ENCODE measurements around the gene WIPF3. TPM values are rescaled to one million over a fixed set of nuclear protein-coding genes. Genes with fewer than 3 reads are reported as not detected.
"Not testable (repeated sequence)": the region's sequence is repeated elsewhere in the genome, so short reads cannot be mapped to it uniquely, and the experiment has no call there.

Gene WIPF3
- total RNA-seq, 1 donor from 2014 or later: 4.7 TPM

DNA sequence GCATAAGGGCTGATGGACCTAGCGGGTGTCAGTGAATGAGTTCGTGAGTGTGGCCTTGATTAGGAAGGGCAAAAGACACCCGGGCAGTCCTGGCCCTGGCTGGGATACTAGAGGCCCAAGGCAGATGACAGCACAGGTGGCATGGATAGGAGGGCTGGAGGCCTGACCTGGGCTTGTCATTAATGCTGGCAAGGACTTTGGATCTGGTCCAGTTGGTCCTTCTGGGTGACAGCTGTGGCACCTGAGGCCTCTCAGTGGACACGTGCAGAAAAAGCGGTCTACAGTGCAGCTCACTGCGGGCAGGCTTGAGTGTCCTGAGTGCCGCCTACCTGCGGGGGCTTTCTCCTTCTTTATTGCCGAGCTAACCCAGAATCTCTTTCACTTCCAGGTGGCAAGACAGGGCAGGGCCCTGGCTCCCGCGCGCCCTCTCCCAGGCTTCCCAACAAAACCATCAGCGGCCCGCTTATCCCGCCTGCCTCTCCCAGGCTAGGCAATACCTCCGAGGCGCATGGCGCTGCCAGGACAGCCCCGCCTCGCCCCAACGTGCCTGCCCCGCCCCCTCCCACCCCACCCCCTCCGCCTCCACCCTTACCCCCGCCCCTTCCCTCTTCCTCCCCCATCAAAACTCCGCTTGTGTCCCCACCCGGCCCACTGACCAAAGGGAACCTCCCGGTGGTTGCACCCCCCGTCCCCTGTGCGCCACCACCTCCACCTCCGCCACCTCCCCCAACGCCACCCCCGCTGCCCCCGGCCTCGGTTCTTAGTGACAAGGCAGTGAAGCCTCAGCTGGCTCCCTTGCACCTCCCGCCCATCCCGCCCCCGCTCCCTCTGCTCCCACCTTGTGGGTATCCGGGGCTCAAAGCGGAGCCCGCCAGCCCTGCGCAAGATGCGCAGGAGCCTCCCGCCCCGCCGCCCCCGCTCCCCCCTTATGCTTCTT is 77.4 kb downstream of the WIPF3 start:
- Histone ChIP-seq H3K9ac (ENCODE audit: low read depth in 1 of 3, low read length in 3 of 3) (no peak overlapping the region), H3K4me1 (ENCODE audit: control insufficient read depth in 3 of 3, insufficient read depth in 3 of 3, low read length in 3 of 3) (peaks cover 0 to 4% (median 0%) of the 10 kb centered on the region in 3 donors), H3K27ac (ENCODE audit: low read depth, low read length) (no peak overlapping the region), H3K9me3 (ENCODE audit: control insufficient read depth in 3 of 3, low read length in 3 of 3) (no peaks in the 10 kb centered on the region), H3K36me3 (ENCODE audit: control insufficient read depth in 3 of 3, insufficient read depth in 3 of 3, low read length in 3 of 3) (peaks cover 0 to 15% (median 5%) of the 10 kb centered on the region in 3 donors), H3K4me3 (ENCODE audit: low read length in 3 of 3) (no peak overlapping the region), H3K27me3 (ENCODE audit: control insufficient read depth in 3 of 3, insufficient read depth in 3 of 3, low read length in 3 of 3) (no peaks in the 10 kb centered on the region)

- H3K27me3 ChIP-seq (ENCODE audit: control insufficient read depth in 3 of 3, insufficient read depth in 3 of 3, low read length in 3 of 3): no peaks in the 10 kb centered on the region
Measured at GRCh38 chr7:29884399-29885272, 78.3 kb downstream of the WIPF3 start.

GRCh38 chr7:29885626-29886025 is 79.3 kb downstream of the WIPF3 start:
- H3K9me3 ChIP-seq (ENCODE audit: control insufficient read depth in 3 of 3, low read length in 3 of 3): no peaks in the 10 kb centered on the region
- H3K36me3 ChIP-seq (ENCODE audit: control insufficient read depth in 3 of 3, insufficient read depth in 3 of 3, low read length in 3 of 3): peaks cover 4 to 24% (median 10%) of the 10 kb centered on the region in 3 donors
- no peak overlapping the region for H3K9ac ChIP-seq (ENCODE audit: low read depth in 1 of 3, low read length in 3 of 3)
- peaks cover 0 to 4% (median 0%) of the 10 kb centered on the region in 3 donors for H3K4me1 ChIP-seq (ENCODE audit: control insufficient read depth in 3 of 3, insufficient read depth in 3 of 3, low read length in 3 of 3)
- no peaks in the 10 kb centered on the region for H3K27me3 ChIP-seq (ENCODE audit: control insufficient read depth in 3 of 3, insufficient read depth in 3 of 3, low read length in 3 of 3)
- no peak overlapping the region for H3K4me3 ChIP-seq (ENCODE audit: low read length in 3 of 3)
- no peak overlapping the region for H3K27ac ChIP-seq (ENCODE audit: low read depth, low read length)

More at GRCh38 chr7:29884399-29885272, 78.3 kb downstream of the WIPF3 start:
- Histone ChIP-seq H3K9me3 (ENCODE audit: control insufficient read depth in 3 of 3, low read length in 3 of 3) (no peaks in the 10 kb centered on the region), H3K36me3 (ENCODE audit: control insufficient read depth in 3 of 3, insufficient read depth in 3 of 3, low read length in 3 of 3) (peaks cover under 1 to 21% (median 10%) of the 10 kb centered on the region in 3 donors), H3K9ac (ENCODE audit: low read depth in 1 of 3, low read length in 3 of 3) (no peak overlapping the region), H3K27ac (ENCODE audit: low read depth, low read length) (no peak overlapping the region), H3K4me3 (ENCODE audit: low read length in 3 of 3) (no peak overlapping the region), H3K4me1 (ENCODE audit: control insufficient read depth in 3 of 3, insufficient read depth in 3 of 3, low read length in 3 of 3) (peaks cover 0 to 4% (median 0%) of the 10 kb centered on the region in 3 donors)

DNA sequence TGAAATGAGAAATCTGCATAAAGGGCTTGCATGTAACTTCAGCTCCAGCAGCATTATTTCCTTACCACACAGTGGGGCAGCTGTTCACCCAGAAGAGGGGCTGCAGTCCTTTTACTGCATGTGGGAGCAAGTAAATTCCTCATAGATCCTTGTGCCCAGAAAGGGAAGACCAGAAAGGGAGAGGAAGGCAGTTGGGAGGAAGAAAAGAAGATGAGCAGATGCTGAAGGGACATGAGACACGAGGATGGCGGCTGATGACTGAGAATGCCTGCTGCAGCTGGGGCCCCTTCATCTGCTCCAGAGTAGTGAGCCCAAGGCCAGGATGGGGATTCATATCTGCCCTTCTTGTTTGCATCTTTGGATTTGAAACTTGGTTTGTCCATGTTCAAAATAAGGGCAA is 80.5 kb downstream of the WIPF3 start:
- H3K9ac ChIP-seq (ENCODE audit: low read depth in 1 of 3, low read length in 3 of 3): no peak overlapping the region
- no peaks in the 10 kb centered on the region for H3K27me3 ChIP-seq (ENCODE audit: control insufficient read depth in 3 of 3, insufficient read depth in 3 of 3, low read length in 3 of 3)
- peaks cover 0 to 4% (median 0%) of the 10 kb centered on the region in 3 donors for H3K4me1 ChIP-seq (ENCODE audit: control insufficient read depth in 3 of 3, insufficient read depth in 3 of 3, low read length in 3 of 3)
- H3K4me3 ChIP-seq (ENCODE audit: low read length in 3 of 3): no peak overlapping the region
- H3K27ac ChIP-seq (ENCODE audit: low read depth, low read length): no peak overlapping the region
- H3K36me3 ChIP-seq (ENCODE audit: control insufficient read depth in 3 of 3, insufficient read depth in 3 of 3, low read length in 3 of 3): peaks cover 8 to 26% (median 12%) of the 10 kb centered on the region in 3 donors
- no peaks in the 10 kb centered on the region for H3K9me3 ChIP-seq (ENCODE audit: control insufficient read depth in 3 of 3, low read length in 3 of 3)

- Histone ChIP-seq H3K36me3 (ENCODE audit: control insufficient read depth in 3 of 3, insufficient read depth in 3 of 3, low read length in 3 of 3) (peaks cover 9 to 33% (median 18%) of the 10 kb centered on the region in 3 donors), H3K4me3 (ENCODE audit: low read length in 3 of 3) (no peak overlapping the region), H3K4me1 (ENCODE audit: control insufficient read depth in 3 of 3, insufficient read depth in 3 of 3, low read length in 3 of 3) (peaks cover 0 to 4% (median 0%) of the 10 kb centered on the region in 3 donors)
Measured at GRCh38 chr7:29888006-29888405, 81.7 kb downstream of the WIPF3 start.

DNA sequence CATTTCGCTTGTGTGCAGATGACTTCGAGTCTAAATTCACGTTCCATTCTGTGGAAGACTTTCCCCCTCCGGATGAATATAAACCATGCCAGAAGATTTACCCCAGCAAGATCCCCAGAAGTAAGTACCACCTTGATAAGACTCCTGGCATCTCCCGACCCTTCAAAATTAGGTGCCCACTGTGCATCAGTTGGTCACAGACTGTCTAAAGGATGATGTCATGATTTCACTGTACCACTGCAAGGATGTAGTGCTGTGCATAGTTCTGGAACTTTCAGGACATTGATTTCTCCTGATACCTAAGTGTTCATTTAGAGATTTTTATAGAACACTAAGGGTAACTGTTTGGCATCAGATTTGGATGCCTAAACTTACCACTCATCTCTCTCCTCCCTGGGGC is 83.0 kb downstream of the WIPF3 start:
- peaks cover 9 to 36% (median 18%) of the 10 kb centered on the region in 3 donors for H3K36me3 ChIP-seq (ENCODE audit: control insufficient read depth in 3 of 3, insufficient read depth in 3 of 3, low read length in 3 of 3)

More at GRCh38 chr7:29888006-29888405, 81.7 kb downstream of the WIPF3 start:
- H3K9me3 ChIP-seq (ENCODE audit: control insufficient read depth in 3 of 3, low read length in 3 of 3): no peaks in the 10 kb centered on the region
- H3K27me3 ChIP-seq (ENCODE audit: control insufficient read depth in 3 of 3, insufficient read depth in 3 of 3, low read length in 3 of 3): no peaks in the 10 kb centered on the region
- H3K27ac ChIP-seq (ENCODE audit: low read depth, low read length): no peak overlapping the region
- H3K9ac ChIP-seq (ENCODE audit: low read depth in 1 of 3, low read length in 3 of 3): no peak overlapping the region

GRCh38 chr7:29890251-29890650 is 83.9 kb downstream of the WIPF3 start:
- Histone ChIP-seq H3K9me3 (ENCODE audit: control insufficient read depth in 3 of 3, low read length in 3 of 3) (no peaks in the 10 kb centered on the region), H3K4me3 (ENCODE audit: low read length in 3 of 3) (no peak overlapping the region), H3K27me3 (ENCODE audit: control insufficient read depth in 3 of 3, insufficient read depth in 3 of 3, low read length in 3 of 3) (no peaks in the 10 kb centered on the region), H3K27ac (ENCODE audit: low read depth, low read length) (no peak overlapping the region), H3K36me3 (ENCODE audit: control insufficient read depth in 3 of 3, insufficient read depth in 3 of 3, low read length in 3 of 3) (peaks cover 9 to 40% (median 18%) of the 10 kb centered on the region in 3 donors), H3K4me1 (ENCODE audit: control insufficient read depth in 3 of 3, insufficient read depth in 3 of 3, low read length in 3 of 3) (no peaks in the 10 kb centered on the region), H3K9ac (ENCODE audit: low read depth in 1 of 3, low read length in 3 of 3) (no peak overlapping the region)

More for the DNA sequence above, 83.0 kb downstream of the WIPF3 start:
- Histone ChIP-seq H3K4me1 (ENCODE audit: control insufficient read depth in 3 of 3, insufficient read depth in 3 of 3, low read length in 3 of 3) (no peaks in the 10 kb centered on the region), H3K27ac (ENCODE audit: low read depth, low read length) (no peak overlapping the region), H3K9me3 (ENCODE audit: control insufficient read depth in 3 of 3, low read length in 3 of 3) (no peaks in the 10 kb centered on the region), H3K9ac (ENCODE audit: low read depth in 1 of 3, low read length in 3 of 3) (no peak overlapping the region), H3K4me3 (ENCODE audit: low read length in 3 of 3) (no peak overlapping the region), H3K27me3 (ENCODE audit: control insufficient read depth in 3 of 3, insufficient read depth in 3 of 3, low read length in 3 of 3) (no peaks in the 10 kb centered on the region)

DNA sequence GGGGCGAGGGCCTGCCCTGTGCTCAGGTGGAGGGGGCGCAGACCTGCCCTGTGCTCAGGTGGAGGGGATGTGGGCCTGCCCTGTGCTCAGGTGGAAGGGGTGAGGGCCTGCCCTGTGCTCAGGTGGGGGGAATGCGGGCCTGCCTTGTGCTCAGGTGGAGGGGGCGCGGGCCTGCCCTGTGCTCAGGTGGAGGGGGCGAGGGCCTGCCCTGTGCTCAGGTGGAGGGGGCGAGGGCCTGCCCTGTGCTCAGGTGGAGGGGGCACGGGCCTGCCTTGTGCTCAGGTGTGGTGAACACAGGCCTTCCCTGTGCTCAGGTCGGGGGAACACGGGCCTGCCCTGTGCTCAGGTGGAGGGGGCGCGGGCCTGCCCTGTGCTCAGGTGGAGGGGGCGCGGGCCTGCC is 84.5 kb downstream of the WIPF3 start:
- H3K4me3 ChIP-seq (ENCODE audit: low read length in 3 of 3); H3K27me3 ChIP-seq (ENCODE audit: control insufficient read depth in 3 of 3, insufficient read depth in 3 of 3, low read length in 3 of 3); H3K4me1 ChIP-seq (ENCODE audit: control insufficient read depth in 3 of 3, insufficient read depth in 3 of 3, low read length in 3 of 3); H3K9ac ChIP-seq (ENCODE audit: low read depth in 1 of 3, low read length in 3 of 3); H3K27ac ChIP-seq (ENCODE audit: low read depth, low read length); H3K9me3 ChIP-seq (ENCODE audit: control insufficient read depth in 3 of 3, low read length in 3 of 3): not testable (repeated sequence)
- peaks cover 12 to 43% (median 18%) of the 10 kb centered on the region in 3 donors for H3K36me3 ChIP-seq (ENCODE audit: control insufficient read depth in 3 of 3, insufficient read depth in 3 of 3, low read length in 3 of 3)

- peaks cover 12 to 43% (median 18%) of the 10 kb centered on the region in 3 donors for H3K36me3 ChIP-seq (ENCODE audit: control insufficient read depth in 3 of 3, insufficient read depth in 3 of 3, low read length in 3 of 3)
- no peak overlapping the region for H3K27ac ChIP-seq (ENCODE audit: low read depth, low read length)
- no peaks in the 10 kb centered on the region for H3K9me3 ChIP-seq (ENCODE audit: control insufficient read depth in 3 of 3, low read length in 3 of 3)
- H3K4me1 ChIP-seq (ENCODE audit: control insufficient read depth in 3 of 3, insufficient read depth in 3 of 3, low read length in 3 of 3): no peaks in the 10 kb centered on the region
- H3K9ac ChIP-seq (ENCODE audit: low read depth in 1 of 3, low read length in 3 of 3): no peak overlapping the region
- no peak overlapping the region for H3K4me3 ChIP-seq (ENCODE audit: low read length in 3 of 3)
- no peaks in the 10 kb centered on the region for H3K27me3 ChIP-seq (ENCODE audit: control insufficient read depth in 3 of 3, insufficient read depth in 3 of 3, low read length in 3 of 3)
Measured at GRCh38 chr7:29891766-29892165, 85.5 kb downstream of the WIPF3 start.

Data from skeletal muscle tissue (tissue), 4 donors.